Lung (tissue), 12 donors: ENCODE results near the gene INSYN2A. TPM values are rescaled to one million over a fixed set of nuclear protein-coding genes. Genes with fewer than 3 reads are reported as not detected.

Source experiments
- ATAC-seq: fragments of 200-7000 bp; cut with Tn5 transposase; one replicate; pipeline ENCODE4 v1.9.1; 2020; ENCODE audit warnings: moderate number of reproducible peaks; ENCODE audit not compliant: insufficient read depth, low FRiP score
- DNase-seq, 3 donors: peaks; one replicate each; pipeline ENCODE4 v3.0.0-alpha.2; 2013 to 2017
- H3K27ac ChIP-seq, 2 donors: one replicate each; pipeline ENCODE4 v1.5.1; 2013; ENCODE audit warnings: mild to moderate bottlenecking in 2 of 2, moderate library complexity in 2 of 2, control low read depth in 1 of 2, inconsistent platforms in 1 of 2, low read depth in 1 of 2, low read length in 1 of 2
- H3K27me3 ChIP-seq, 3 donors: one replicate each; pipeline ENCODE4 v1.5.1; 2013; ENCODE audit warnings: low read length in 2 of 3; ENCODE audit not compliant: control insufficient read depth in 3 of 3, insufficient read depth in 3 of 3
- H3K36me3 ChIP-seq, 4 donors: one replicate each; pipeline ENCODE4 v1.5.1; 2013; ENCODE audit warnings: low read length in 4 of 4, mild to moderate bottlenecking in 1 of 4, moderate library complexity in 1 of 4; ENCODE audit not compliant: control insufficient read depth in 4 of 4, insufficient read depth in 4 of 4
- H3K4me1 ChIP-seq, 5 donors: one replicate each; pipeline ENCODE4 v1.5.1; 2013; ENCODE audit warnings: low read length in 5 of 5, mild to moderate bottlenecking in 2 of 5, moderate library complexity in 1 of 5; ENCODE audit not compliant: control insufficient read depth in 5 of 5, insufficient read depth in 5 of 5
- H3K4me3 ChIP-seq: one replicate; pipeline ENCODE4 v1.5.1; 2013; ENCODE audit warnings: mild to moderate bottlenecking, control low read depth, moderate library complexity
- H3K9ac ChIP-seq, 2 donors: one replicate each; pipeline ENCODE4 v1.5.1; 2013; ENCODE audit warnings: low read length in 2 of 2, control low read depth in 1 of 2; ENCODE audit not compliant: insufficient read depth in 1 of 2
- H3K9me3 ChIP-seq, 4 donors: one replicate each; pipeline ENCODE4 v1.5.1; 2013; ENCODE audit warnings: low read length in 3 of 4, mild to moderate bottlenecking in 1 of 4, moderate library complexity in 1 of 4; ENCODE audit not compliant: control insufficient read depth in 4 of 4, insufficient read depth in 3 of 4
- WGBS, 2 donors: extraction: QIAGEN DNeasy Blood & Tissue Kit; methylation state at CpG; one replicate each; pipeline ENCODE4 v1.1.7; 2013; 5-methylcytosine and 5-hydroxymethylcytosine counted together
- polyA plus RNA-seq, 2 donors: library from polyadenylated mRNA; stranded (reverse); fragments of 200-250 nt; gene quantifications; one replicate each; pipeline ENCODE4 v1.2.1, GENCODE V29; 2013
- total RNA-seq, 2 donors: library from RNA; depleted of rRNA in 1 of 2; stranded (reverse); fragments of >200 nt in 1 of 2; gene quantifications; one replicate each; pipeline ENCODE4 v1.2.1, GENCODE V29; 2014 to 2021
- TF ChIP-seq, protein P1 (sequence below): IDR thresholded peaks from 2 replicates; pipeline ENCODE4 v1.5.1; 2012; ENCODE audit warnings: mild to moderate bottlenecking; ENCODE audit errors: control extremely low read depth, extremely low read depth
- donor health status: control.
- donor health status: control.
- donor health status: Bipolar disorder and iron deficiency.
- donor health status: healthy.
- donor health status: DM: yes; HTN: yes; CAD: no.

INSYN2A gene
- total and polyA plus RNA-seq, 4 donors = 0.05 to 2.3 (median 0.13) TPM

DNA sequence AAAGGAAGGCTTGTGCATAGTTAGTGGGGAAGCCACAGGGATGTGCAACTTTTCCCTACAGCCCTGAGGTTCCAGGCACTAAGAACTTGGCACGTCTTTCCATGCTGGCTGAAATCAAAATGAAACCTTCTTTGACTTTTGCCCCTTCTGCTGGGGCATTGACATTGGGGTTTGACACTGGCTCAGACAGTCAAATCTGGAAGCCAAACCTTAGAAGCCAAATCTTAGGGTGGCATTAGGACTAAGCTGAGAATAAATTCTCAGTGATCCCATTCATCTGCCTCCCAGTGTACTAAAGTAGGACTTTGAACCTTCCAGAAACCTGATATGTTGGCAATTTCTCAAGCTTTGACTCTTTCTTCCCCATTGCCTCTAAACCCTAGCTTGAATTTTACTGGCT is 31.3 kb upstream of the INSYN2A start:
- 92 to 93% methylated on average over 1 of the region's 1 CpG for WGBS, 2 donors
- H3K4me3 ChIP-seq = no peak overlapping the region
- H3K4me1 ChIP-seq = peaks cover 0 to 2% (median 0%) of the 10 kb centered on the region in 5 donors
- H3K36me3 ChIP-seq = peaks cover 0 to 2% (median 0%) of the 10 kb centered on the region in 4 donors
- H3K27ac ChIP-seq = no peak overlapping the region
- no peaks in the 10 kb centered on the region for H3K9me3 ChIP-seq
- DNase-seq (no peak), ATAC-seq (no peak)
- no peaks in the 10 kb centered on the region for H3K27me3 ChIP-seq
- TF ChIP-seq, protein P1, sequence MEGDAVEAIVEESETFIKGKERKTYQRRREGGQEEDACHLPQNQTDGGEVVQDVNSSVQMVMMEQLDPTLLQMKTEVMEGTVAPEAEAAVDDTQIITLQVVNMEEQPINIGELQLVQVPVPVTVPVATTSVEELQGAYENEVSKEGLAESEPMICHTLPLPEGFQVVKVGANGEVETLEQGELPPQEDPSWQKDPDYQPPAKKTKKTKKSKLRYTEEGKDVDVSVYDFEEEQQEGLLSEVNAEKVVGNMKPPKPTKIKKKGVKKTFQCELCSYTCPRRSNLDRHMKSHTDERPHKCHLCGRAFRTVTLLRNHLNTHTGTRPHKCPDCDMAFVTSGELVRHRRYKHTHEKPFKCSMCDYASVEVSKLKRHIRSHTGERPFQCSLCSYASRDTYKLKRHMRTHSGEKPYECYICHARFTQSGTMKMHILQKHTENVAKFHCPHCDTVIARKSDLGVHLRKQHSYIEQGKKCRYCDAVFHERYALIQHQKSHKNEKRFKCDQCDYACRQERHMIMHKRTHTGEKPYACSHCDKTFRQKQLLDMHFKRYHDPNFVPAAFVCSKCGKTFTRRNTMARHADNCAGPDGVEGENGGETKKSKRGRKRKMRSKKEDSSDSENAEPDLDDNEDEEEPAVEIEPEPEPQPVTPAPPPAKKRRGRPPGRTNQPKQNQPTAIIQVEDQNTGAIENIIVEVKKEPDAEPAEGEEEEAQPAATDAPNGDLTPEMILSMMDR = no peak
- H3K9ac ChIP-seq = no peak overlapping the region

DNA sequence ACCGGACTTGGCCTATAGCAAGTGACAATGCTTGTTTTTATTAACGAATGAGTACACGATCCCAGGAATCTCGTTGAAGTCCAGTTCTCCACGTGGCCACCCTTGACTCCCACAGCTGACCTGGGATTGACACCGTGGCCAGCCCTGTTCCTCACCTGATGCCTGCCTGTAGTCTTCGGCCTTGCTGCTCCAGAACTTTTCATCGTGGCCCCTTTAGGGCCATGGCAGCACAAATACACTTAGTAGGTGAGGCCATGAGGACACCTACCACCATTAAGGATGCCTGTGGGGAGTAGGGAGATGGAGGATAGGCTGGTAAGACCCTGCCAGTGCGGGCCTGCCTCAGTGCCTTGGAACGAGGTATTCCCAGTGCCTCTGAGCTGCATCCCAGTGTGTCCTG is 30.6 kb upstream of the INSYN2A start:
- peaks cover 0 to 2% (median 0%) of the 10 kb centered on the region in 5 donors for H3K4me1 ChIP-seq
- H3K9ac ChIP-seq = no peak overlapping the region
- no peak for DNase-seq
- 95% methylated on average over 10 of the region's 10 CpGs for WGBS, 2 donors
- peaks cover 0 to 2% (median 0%) of the 10 kb centered on the region in 4 donors for H3K36me3 ChIP-seq
- no peak overlapping the region for H3K27ac ChIP-seq
- TF ChIP-seq, protein P1 = no peak
- ATAC-seq = no peak
- no peak overlapping the region for H3K4me3 ChIP-seq
- H3K9me3 ChIP-seq = no peaks in the 10 kb centered on the region
- H3K27me3 ChIP-seq = no peaks in the 10 kb centered on the region

DNA sequence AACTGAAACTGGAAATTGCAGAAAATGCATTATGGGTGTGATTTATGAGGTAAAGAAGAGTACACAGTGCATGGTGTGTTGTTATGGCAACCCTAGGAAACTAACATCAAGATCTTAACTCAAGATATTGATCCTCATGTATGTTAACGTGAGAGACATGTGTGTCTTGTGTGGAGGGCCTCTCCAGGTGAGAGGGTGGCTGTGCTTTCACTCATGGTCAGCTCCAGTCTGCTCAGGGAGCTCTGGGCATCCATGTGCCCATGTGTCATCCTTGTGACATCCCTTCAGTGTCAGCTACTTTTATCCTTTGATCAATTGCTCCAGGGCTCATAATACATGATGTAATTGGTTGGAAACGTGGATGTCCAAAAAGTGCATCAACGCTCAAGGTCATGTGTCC is 24.9 kb upstream of the INSYN2A start:
- WGBS, 2 donors = 85 to 97% methylated on average over 3 of the region's 3 CpGs
- DNase-seq = no peak

DNA sequence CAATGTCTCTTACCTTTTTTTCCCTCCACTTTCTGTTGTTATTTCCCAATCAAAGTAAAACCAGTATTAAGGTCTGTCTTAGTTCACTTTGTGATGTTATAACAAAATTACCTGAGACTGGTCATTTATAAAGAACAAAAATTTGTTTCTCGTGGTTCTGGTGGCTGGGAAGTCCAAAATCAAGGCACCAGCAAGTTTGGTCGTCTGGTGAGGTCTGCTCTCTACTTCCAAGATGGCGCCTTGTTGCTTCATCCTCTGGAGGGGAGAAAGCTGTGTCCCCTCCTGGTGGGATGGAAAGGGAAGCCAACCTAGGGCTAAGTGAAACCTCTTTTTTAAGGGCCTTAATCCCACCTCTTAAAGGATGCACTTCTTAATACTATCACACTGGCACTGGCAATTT is 22.3 kb upstream of the INSYN2A start:
- no peaks in the 10 kb centered on the region for H3K27me3 ChIP-seq
- no peaks in the 10 kb centered on the region for H3K9me3 ChIP-seq
- TF ChIP-seq, protein P1 = no peak
- no peak for DNase-seq
- no peak overlapping the region for H3K27ac ChIP-seq
- 92 to 93% methylated on average over 3 of the region's 3 CpGs for WGBS, 2 donors
- H3K36me3 ChIP-seq = no peaks in the 10 kb centered on the region
- ATAC-seq = no peak
- no peaks in the 10 kb centered on the region for H3K4me1 ChIP-seq
- H3K9ac ChIP-seq = no peak overlapping the region
- H3K4me3 ChIP-seq = no peak overlapping the region

More for the DNA sequence above, 24.9 kb upstream of the INSYN2A start:
- H3K27me3 ChIP-seq = no peaks in the 10 kb centered on the region
- no peaks in the 10 kb centered on the region for H3K36me3 ChIP-seq
- TF ChIP-seq, protein P1 = no peak
- no peak overlapping the region for H3K9ac ChIP-seq
- H3K9me3 ChIP-seq = no peaks in the 10 kb centered on the region
- no peak overlapping the region for H3K27ac ChIP-seq
- H3K4me3 ChIP-seq = no peak overlapping the region
- H3K4me1 ChIP-seq = no peaks in the 10 kb centered on the region
- no peak for ATAC-seq
